ENCODE measurements around the gene SLC41A3. TPM values are rescaled to one million over a fixed set of nuclear protein-coding genes. Genes with fewer than 3 reads are reported as not detected.
"Not testable (repeated sequence)": the region's sequence is repeated elsewhere in the genome, so short reads cannot be mapped to it uniquely, and the experiment has no call there.

SLC41A3 gene
- total and polyA plus RNA-seq, 10 of the 15 experiments (the other 5 are each of a cell fraction or from before 2014, with no cell fraction given) = 8.3 to 29.5 (median 16.7) TPM

GRCh38 chr3:125965505-125965904, 118.4 kb downstream of the SLC41A3 start (continued):
- TF ChIP-seq HSF1 (IDR thresholded peaks at IDR 0.05; ENCODE audit: low read depth, low read length) = no peak
- TF ChIP-seq NFIC (IDR thresholded peaks at IDR 0.05; ENCODE audit: low read depth, low read length) = no peak
- no peak for TF ChIP-seq ZNF592 (IDR thresholded peaks at IDR 0.05)

- DNase-seq (ENCODE audit: low read depth, low spot score); FAIRE-seq; H3K27ac ChIP-seq (ENCODE audit: control insufficient read depth, insufficient read depth); in situ Hi-C loops (cut with MboI); H2AFZ ChIP-seq (ENCODE audit: control insufficient read depth, low read depth, low read length); intact Hi-C loops (cut with micrococcal nuclease; ENCODE audit: unreplicated experiment); RAD21 ChIA-PET (ENCODE audit: unreplicated experiment); H3K27me3 ChIP-seq (replicated peaks in 1 of 2; ENCODE audit: control insufficient read depth in 2 of 2, insufficient read depth in 2 of 2, low read length in 1 of 2); H3K9me3 ChIP-seq (replicated peaks; ENCODE audit: control insufficient read depth, insufficient read depth, low read length); H3K36me3 ChIP-seq (ENCODE audit: control insufficient read depth in 2 of 2, insufficient read depth in 2 of 2, low read length in 1 of 2); CTCF ChIA-PET; H3K4me1 ChIP-seq (ENCODE audit: control insufficient read depth, insufficient read depth, low read length); BruUV-seq (replicated peaks); H3K79me2 ChIP-seq (ENCODE audit: control insufficient read depth, insufficient read depth, low read length); H3K9ac ChIP-seq (ENCODE audit: control insufficient read depth, insufficient read depth, low read length); ATAC-seq; POLR2A ChIA-PET; SMC1A ChIA-PET (ENCODE audit: uncharacterized antibody, unreplicated experiment); H3K4me3 ChIP-seq; H3K4me2 ChIP-seq (ENCODE audit: control insufficient read depth, insufficient read depth); H4K20me1 ChIP-seq (ENCODE audit: control insufficient read depth, insufficient read depth): not testable (repeated sequence)
- whole genome bisulfite sequencing (ENCODE audit: insufficient coverage, insufficient replicate concordance, low lambda C conversion rate, missing lambda C conversion rate) = 0% methylated on average over 1 of the region's 1 CpG
- TF ChIP-seq REST (IDR thresholded peaks at IDR 0.05; ENCODE audit: low read depth, low read length) = peak; percentile 18; the same call in 1 of the 2 replicates
Measured at GRCh38 chr3:125963834-125964233, 120.1 kb downstream of the SLC41A3 start.
